A673 (cell line): ENCODE measurements around the gene TXNRD1. TPM values are rescaled to one million over a fixed set of nuclear protein-coding genes. Genes with fewer than 3 reads are reported as not detected.

Source experiments
- BruUV-seq: library from RNA; stranded (reverse); fragments of 400-500 nt; replicated peaks from 2 replicates; lab custom pipeline; 2021; lab: Mats Ljungman, UMichigan
- CTCF ChIA-PET: fragments of 300-600 bp; sonication (Branson Sonifier 250); formaldehyde crosslinking; loops from one replicate; lab custom pipeline; 2022; ENCODE audit warnings: antibody characterized with exemption; lab: Charles Lee
- POLR2A ChIA-PET: fragments of 300-600 bp; sonication (Branson Sonifier 250); formaldehyde crosslinking; loops from one replicate; lab custom pipeline; 2022; ENCODE audit warnings: antibody characterized with exemption; ENCODE audit not compliant: low non-redundant PET; lab: Charles Lee
- DNase-seq: peaks from one replicate; pipeline ENCODE4 v3.0.0-alpha.2; 2015; ENCODE audit warnings: low spot score
- H3K27ac ChIP-seq: fragments of 200-600 bp; sonication (generic); 2 replicates; pipeline ENCODE4 v1.5.1; 2016; ENCODE audit warnings: mixed run types, low read depth, mild to moderate bottlenecking, mixed read lengths, antibody characterized with exemption, low read length; ENCODE audit not compliant: poor library complexity, severe bottlenecking
- H3K27me3 ChIP-seq: fragments of 200-600 bp; sonication (generic); replicated peaks from 2 replicates; pipeline ENCODE4 v1.6.1; 2017; ENCODE audit warnings: mixed run types, low read depth, mild to moderate bottlenecking, mixed read lengths, antibody characterized with exemption, low read length; ENCODE audit not compliant: insufficient read depth, poor library complexity
- H3K36me3 ChIP-seq: fragments of 200-600 bp; sonication (generic); 2 replicates; pipeline ENCODE4 v1.6.1; 2016; ENCODE audit warnings: mixed run types, mild to moderate bottlenecking, mixed read lengths, antibody characterized with exemption, low read length; ENCODE audit not compliant: insufficient read depth, poor library complexity, severe bottlenecking
- H3K4me1 ChIP-seq: fragments of 200-600 bp; sonication (generic); 2 replicates; pipeline ENCODE4 v1.6.1; 2017; ENCODE audit warnings: mixed run types, mild to moderate bottlenecking, mixed read lengths, antibody characterized with exemption, low read length; ENCODE audit not compliant: insufficient read depth, poor library complexity, severe bottlenecking
- H3K4me3 ChIP-seq: fragments of 200-600 bp; sonication (generic); 2 replicates; pipeline ENCODE4 v1.5.1; 2016; ENCODE audit warnings: low read depth, mixed run types, mild to moderate bottlenecking, mixed read lengths, low read length; ENCODE audit not compliant: poor library complexity, severe bottlenecking
- H3K9me3 ChIP-seq: fragments of 200-600 bp; sonication (generic); 2 replicates; pipeline ENCODE4 v1.6.1; 2016; ENCODE audit warnings: mixed run types, low read depth, mild to moderate bottlenecking, mixed read lengths, antibody characterized with exemption, low read length; ENCODE audit not compliant: poor library complexity, severe bottlenecking
- EZH2 ChIP-seq: fragments of 200-600 bp; sonication (generic); IDR thresholded peaks from 2 replicates; pipeline ENCODE4 v1.6.1; 2017; ENCODE audit warnings: borderline replicate concordance, low read depth, mild to moderate bottlenecking, mixed read lengths, antibody characterized with exemption, low read length; ENCODE audit not compliant: poor library complexity, severe bottlenecking
- intact Hi-C: fragments of 100-400 bp; cut with micrococcal nuclease; formaldehyde crosslinking; loops from one replicate; pipeline ENCODE4 v1.10.0; 2022; ENCODE audit not compliant: unreplicated experiment
- total RNA-seq: library from RNA; stranded (reverse); gene quantifications from 2 replicates; pipeline ENCODE4 v1.2.3, GENCODE V29; 2021
- TF ChIP-seq, protein P1 (sequence below): fragments of 300-800, 200-600 bp; sonication (generic); conservative IDR thresholded peaks from 2 replicates; pipeline ENCODE4 v1.5.1; 2017; ENCODE audit warnings: low read depth, mild to moderate bottlenecking, antibody characterized with exemption, low read length, moderate library complexity, mixed read lengths

The TXNRD1 gene
- total RNA-seq, 1 experiment from 2014 or later = 226 TPM

DNA sequence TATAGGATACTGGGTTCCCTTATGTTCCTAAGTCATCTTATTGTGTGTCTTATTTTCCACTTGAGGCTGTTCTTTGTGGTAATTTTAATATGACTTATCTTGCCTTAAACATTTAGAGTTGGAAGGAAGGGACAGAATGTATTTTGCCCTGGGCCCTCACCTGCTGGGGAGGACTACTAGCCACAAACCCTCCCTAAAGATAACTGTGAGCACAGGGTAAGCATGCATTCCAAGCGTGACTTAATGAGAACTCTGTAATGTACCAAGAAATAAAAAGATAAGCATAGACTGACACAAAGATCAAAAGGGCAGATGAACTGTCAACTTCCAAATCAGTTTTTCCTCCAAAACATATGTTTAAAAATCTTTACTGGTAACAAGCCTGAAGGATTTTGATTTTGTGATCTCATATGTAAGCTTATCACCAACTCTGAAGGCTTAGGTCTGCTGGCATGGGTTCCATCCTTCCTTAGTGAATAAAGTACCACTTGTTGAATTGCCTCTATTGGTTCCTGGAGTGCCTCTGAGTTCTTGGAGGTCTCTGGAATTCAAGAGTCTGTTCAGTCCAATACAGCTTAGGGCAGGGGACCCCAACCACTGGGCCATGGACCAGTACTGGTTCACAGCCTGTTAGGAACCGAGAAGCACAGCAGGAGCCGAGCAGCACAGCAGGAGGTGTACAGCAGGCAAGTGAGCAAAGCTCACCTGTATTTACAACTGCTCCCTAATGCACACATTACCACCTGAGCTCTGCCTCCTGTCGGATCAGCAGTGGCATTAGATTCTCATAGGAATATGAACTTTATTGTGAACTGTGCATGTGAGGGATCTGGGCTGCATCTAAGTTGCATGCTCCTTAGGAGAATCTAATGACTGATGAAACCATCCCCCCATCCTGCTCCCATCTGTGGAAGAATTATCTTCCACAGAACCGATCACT is 47.8 kb upstream of the TXNRD1 start:
- no TSS peak for BruUV-seq
- Histone ChIP-seq H3K27ac (no peak overlapping the region), H3K36me3 (no peaks in the 10 kb centered on the region), H3K27me3 (no peaks in the 10 kb centered on the region), H3K4me1 (no peaks in the 10 kb centered on the region), H3K4me3 (no peak overlapping the region), H3K9me3 (no peaks in the 10 kb centered on the region)
- DNase-seq = no peak
- ChIA-PET CTCF (no interaction called here), POLR2A (no interaction called here)
- TF ChIP-seq, protein P1, sequence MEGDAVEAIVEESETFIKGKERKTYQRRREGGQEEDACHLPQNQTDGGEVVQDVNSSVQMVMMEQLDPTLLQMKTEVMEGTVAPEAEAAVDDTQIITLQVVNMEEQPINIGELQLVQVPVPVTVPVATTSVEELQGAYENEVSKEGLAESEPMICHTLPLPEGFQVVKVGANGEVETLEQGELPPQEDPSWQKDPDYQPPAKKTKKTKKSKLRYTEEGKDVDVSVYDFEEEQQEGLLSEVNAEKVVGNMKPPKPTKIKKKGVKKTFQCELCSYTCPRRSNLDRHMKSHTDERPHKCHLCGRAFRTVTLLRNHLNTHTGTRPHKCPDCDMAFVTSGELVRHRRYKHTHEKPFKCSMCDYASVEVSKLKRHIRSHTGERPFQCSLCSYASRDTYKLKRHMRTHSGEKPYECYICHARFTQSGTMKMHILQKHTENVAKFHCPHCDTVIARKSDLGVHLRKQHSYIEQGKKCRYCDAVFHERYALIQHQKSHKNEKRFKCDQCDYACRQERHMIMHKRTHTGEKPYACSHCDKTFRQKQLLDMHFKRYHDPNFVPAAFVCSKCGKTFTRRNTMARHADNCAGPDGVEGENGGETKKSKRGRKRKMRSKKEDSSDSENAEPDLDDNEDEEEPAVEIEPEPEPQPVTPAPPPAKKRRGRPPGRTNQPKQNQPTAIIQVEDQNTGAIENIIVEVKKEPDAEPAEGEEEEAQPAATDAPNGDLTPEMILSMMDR = no peak
- TF ChIP-seq EZH2 = no peak
- intact Hi-C loops = no loop called here

GRCh38 chr12:104168596-104168995 is 47.0 kb upstream of the TXNRD1 start:
- CTCF ChIA-PET = no interaction called here
- BruUV-seq = no TSS peak
- H3K4me3 ChIP-seq = no peak overlapping the region
- no peaks in the 10 kb centered on the region for H3K36me3 ChIP-seq
- no peak for TF ChIP-seq EZH2
- TF ChIP-seq, protein P1 = no peak
- DNase-seq = no peak
- no peaks in the 10 kb centered on the region for H3K27me3 ChIP-seq
- POLR2A ChIA-PET = no interaction called here
- no peaks in the 10 kb centered on the region for H3K4me1 ChIP-seq
- intact Hi-C loops = no loop called here
- no peaks in the 10 kb centered on the region for H3K9me3 ChIP-seq
- H3K27ac ChIP-seq = no peak overlapping the region

DNA sequence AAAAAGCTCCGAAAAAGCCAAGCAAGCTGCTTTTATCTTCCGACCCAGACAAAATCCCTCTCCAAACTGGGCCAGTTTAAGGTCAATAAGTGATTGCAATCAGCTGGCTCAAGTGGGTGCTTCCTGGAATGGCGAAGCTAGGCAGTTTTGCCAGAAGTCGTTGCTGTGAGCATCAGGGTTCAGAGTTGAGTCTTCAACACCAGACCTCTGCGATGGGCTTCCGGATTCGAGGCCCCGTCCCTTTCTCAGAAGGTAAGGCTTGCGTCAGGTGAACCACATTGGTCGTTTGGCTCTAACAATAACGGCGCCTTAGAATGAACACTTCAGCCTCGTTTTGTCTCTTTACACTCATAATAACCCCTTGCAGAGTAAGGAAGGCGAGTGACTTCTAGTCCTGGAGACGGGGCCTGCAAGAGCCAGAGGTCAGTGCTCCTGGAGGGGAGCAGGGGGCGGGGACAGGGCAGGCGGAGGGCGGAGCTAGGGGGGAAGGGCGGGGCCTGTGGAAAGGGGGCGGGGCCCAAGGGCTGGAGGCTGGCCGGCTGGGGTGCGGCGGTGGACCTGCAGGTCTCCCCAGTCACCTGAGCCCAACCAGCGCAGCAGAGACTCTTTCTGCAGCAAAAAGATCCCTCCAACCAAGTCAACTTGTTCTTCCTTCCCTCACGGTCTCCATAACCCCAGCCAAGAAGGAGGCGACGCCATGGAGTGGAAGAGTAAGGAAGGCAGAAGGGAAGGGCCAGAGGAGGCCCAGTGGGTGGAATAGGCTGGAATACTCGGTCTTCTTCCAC is 43.6 kb upstream of the TXNRD1 start:
- ChIA-PET CTCF (no interaction called here), POLR2A (no interaction called here)
- Histone ChIP-seq H3K4me1 (no peaks in the 10 kb centered on the region), H3K27ac (no peak overlapping the region), H3K36me3 (no peaks in the 10 kb centered on the region), H3K9me3 (no peaks in the 10 kb centered on the region), H3K27me3 (no peaks in the 10 kb centered on the region), H3K4me3 (no peak overlapping the region)
- TF ChIP-seq, protein P1 = no peak
- no peak for TF ChIP-seq EZH2
- intact Hi-C loops = no loop called here
- DNase-seq = no peak
- no TSS peak for BruUV-seq
